K562 (cell line): Measurements from ENCODE around the gene GPAT3. TPM values are rescaled to one million over a fixed set of nuclear protein-coding genes. Genes with fewer than 3 reads are reported as not detected.

ENCODE experiments used
- BRCA1 ChIP-seq, 2 experiments: fragments of 450-650 bp in 1 of 2; sonication (generic) in 1 of 2; formaldehyde crosslinking in 1 of 2; IDR thresholded peaks; 2 replicates each; pipeline versions ENCODE4 v1.5.0 to v1.6.1; 2017 to 2020; ENCODE audit warnings: mild to moderate bottlenecking in 1 of 2, missing genetic modification reagents in 1 of 2
- CBX5 ChIP-seq: IDR thresholded peaks from 2 replicates; pipeline ENCODE4 v1.6.1; 2014; ENCODE audit warnings: low read depth, borderline replicate concordance
- CREBBP ChIP-seq: IDR thresholded peaks from one replicate; pipeline ENCODE4 v1.6.1; 2012; ENCODE audit warnings: low read depth, mild to moderate bottlenecking, control low read depth, inconsistent platforms, low read length
- DMBX1 ChIP-seq: fragments of 250-450 bp; sonication (Bioruptor Pico); IDR thresholded peaks from 2 replicates; pipeline ENCODE4 v1.8.0; 2022; ENCODE audit warnings: inconsistent platforms, mild to moderate bottlenecking, moderate library complexity, borderline replicate concordance
- DPF2 ChIP-seq: fragments of 450-650 bp; IDR thresholded peaks from 2 replicates; pipeline ENCODE4 v1.6.1; 2016
- E2F3 ChIP-seq: fragments of 250-450 bp; sonication (Bioruptor Pico); IDR thresholded peaks from 2 replicates; pipeline ENCODE4 v1.4.0; 2020; ENCODE audit warnings: mild to moderate bottlenecking
- FOXK1 ChIP-seq: sonication (generic); formaldehyde crosslinking; IDR thresholded peaks from 2 replicates; pipeline ENCODE4 v1.8.0; 2022; ENCODE audit warnings: missing genetic modification reagents, mild to moderate bottlenecking, borderline replicate concordance
- FOXP1 ChIP-seq: sonication (generic); formaldehyde crosslinking; IDR thresholded peaks from 2 replicates; pipeline ENCODE4 v1.8.0; 2022; ENCODE audit warnings: mild to moderate bottlenecking, missing genetic modification reagents
- HDGF ChIP-seq: fragments of 450-650 bp; IDR thresholded peaks from 2 replicates; pipeline ENCODE4 v1.6.1; 2016
- HEY1 ChIP-seq: fragments of 250-450 bp; sonication (Bioruptor Pico); IDR thresholded peaks from 2 replicates; pipeline ENCODE4 v1.5.0; 2020; ENCODE audit warnings: mild to moderate bottlenecking, moderate library complexity, borderline replicate concordance
- HINFP ChIP-seq: fragments of 450-650 bp; conservative IDR thresholded peaks from 2 replicates; pipeline ENCODE4 v1.6.1; 2016; ENCODE audit warnings: missing genetic modification characterization, low read depth, mild to moderate bottlenecking, control low read depth, missing compliant biosample characterization
- KDM2B ChIP-seq: fragments of 250-450 bp; sonication (Bioruptor Pico); IDR thresholded peaks from 2 replicates; pipeline ENCODE4 v1.8.0; 2021; ENCODE audit warnings: mild to moderate bottlenecking, moderate library complexity
- LARP7 ChIP-seq: fragments of 450-650 bp; IDR thresholded peaks from 2 replicates; pipeline ENCODE4 v1.6.1; 2016
- LEF1 ChIP-seq: fragments of 450-650 bp; IDR thresholded peaks from 2 replicates; pipeline ENCODE4 v1.6.1; 2016; ENCODE audit warnings: mild to moderate bottlenecking
- MECOM ChIP-seq: fragments of 250-450 bp; sonication (Bioruptor Pico); IDR thresholded peaks from 2 replicates; pipeline ENCODE4 v1.8.0; 2022; ENCODE audit warnings: inconsistent platforms
- MTA3 ChIP-seq: fragments of 450-650 bp; formaldehyde crosslinking; IDR thresholded peaks from 2 replicates; pipeline ENCODE4 v1.6.1; 2017; ENCODE audit warnings: mild to moderate bottlenecking, borderline replicate concordance
- NFATC3 ChIP-seq: fragments of 450-650 bp; IDR thresholded peaks from 2 replicates; pipeline ENCODE4 v1.6.1; 2017; ENCODE audit warnings: mild to moderate bottlenecking
- NFXL1 ChIP-seq: fragments of 450-650 bp; formaldehyde crosslinking; IDR thresholded peaks from 2 replicates; pipeline ENCODE4 v1.4.0; 2021; ENCODE audit warnings: mild to moderate bottlenecking
- RBM17 ChIP-seq: fragments of 200-400 bp; formaldehyde crosslinking; IDR thresholded peaks from 2 replicates; pipeline ENCODE4 v1.6.1; 2017; ENCODE audit warnings: low read depth, mild to moderate bottlenecking, low read length, borderline replicate concordance
- RBM25 ChIP-seq: fragments of 200-400 bp; formaldehyde crosslinking; IDR thresholded peaks from 2 replicates; pipeline ENCODE4 v1.6.1; 2018; ENCODE audit warnings: low read length, low read depth, moderate library complexity; ENCODE audit not compliant: severe bottlenecking
- SMAD2 ChIP-seq: fragments of 150-350 bp; IDR thresholded peaks from 2 replicates; pipeline ENCODE4 v1.6.1; 2014; ENCODE audit warnings: low read depth, mild to moderate bottlenecking, low read length
- SREBF2 ChIP-seq: sonication (generic); formaldehyde crosslinking; IDR thresholded peaks from 2 replicates; pipeline ENCODE4 v1.4.0; 2020; ENCODE audit warnings: mild to moderate bottlenecking, missing genetic modification reagents
- TAF7 ChIP-seq: fragments of 450-650 bp; IDR thresholded peaks from 2 replicates; pipeline ENCODE4 v1.6.1; 2016; ENCODE audit warnings: missing genetic modification characterization, missing compliant biosample characterization
- TCF3 ChIP-seq: sonication (generic); formaldehyde crosslinking; IDR thresholded peaks from 2 replicates; pipeline ENCODE4 v1.4.0; 2020; ENCODE audit warnings: mild to moderate bottlenecking, missing genetic modification reagents
- TEAD4 ChIP-seq, 2 experiments: sonication (generic) in 1 of 2; formaldehyde crosslinking in 1 of 2; IDR thresholded peaks; 2 replicates each; pipeline versions ENCODE4 v1.6.1 to v1.8.0; 2012 to 2022; ENCODE audit warnings: borderline replicate concordance in 1 of 2, inconsistent platforms in 1 of 2, low read length in 1 of 2, mild to moderate bottlenecking in 1 of 2, missing genetic modification reagents in 1 of 2
- ZBED1 ChIP-seq: IDR thresholded peaks from 2 replicates; pipeline ENCODE4 v1.6.1; 2014
- ZBTB5 ChIP-seq: fragments of 450-650 bp; IDR thresholded peaks from 2 replicates; pipeline ENCODE4 v1.6.1; 2017; ENCODE audit warnings: antibody characterized with exemption
- ZNF197 ChIP-seq: fragments of 200-800 bp; sonication (Bioruptor generic); IDR thresholded peaks from 2 replicates; pipeline ENCODE4 v1.6.1; 2016; ENCODE audit warnings: low read depth, missing genetic modification characterization, missing compliant biosample characterization
- ZNF239 ChIP-seq: fragments of 250-450 bp; sonication (Bioruptor Pico); IDR thresholded peaks from 2 replicates; pipeline ENCODE4 v1.4.0; 2020; ENCODE audit warnings: mild to moderate bottlenecking
- polyA plus RNA-seq, 8 experiments: library from polyadenylated mRNA; depleted of rRNA in 4 of 8; stranded (reverse) in 5 of 8; unstranded in 3 of 8; fragments of >200 nt; fragmentation: Nextera tagmentation in 2 of 8; fragmentation: Illumina TruSeq in 1 of 8; extraction: Ambion mirVana in 2 of 8; extraction: Trizol in 1 of 8; gene quantifications; 2 replicates each; pipeline versions ENCODE4 v1.2.1 to v1.2.3, GENCODE V29; 2011 to 2014; ENCODE audit warnings: inconsistent platforms in 1 of 8, missing spikeins in 1 of 8
- total RNA-seq, 7 experiments: library from RNA; depleted of rRNA in 6 of 7; stranded (reverse); fragments of >200 nt in 6 of 7; fragmentation: Illumina TruSeq in 2 of 7; extraction: Trizol in 2 of 7; gene quantifications; 2 replicates each; pipeline versions ENCODE4 v1.2.1 to v1.2.3, GENCODE V29; 2011 to 2021; ENCODE audit warnings: low replicate concordance in 1 of 7

Gene GPAT3
- total and polyA plus RNA-seq, 9 of the 15 experiments (the other 6 are each of a cell fraction or from before 2014, with no cell fraction given), result 4.1 to 16.1 (median 13.1) TPM

DNA sequence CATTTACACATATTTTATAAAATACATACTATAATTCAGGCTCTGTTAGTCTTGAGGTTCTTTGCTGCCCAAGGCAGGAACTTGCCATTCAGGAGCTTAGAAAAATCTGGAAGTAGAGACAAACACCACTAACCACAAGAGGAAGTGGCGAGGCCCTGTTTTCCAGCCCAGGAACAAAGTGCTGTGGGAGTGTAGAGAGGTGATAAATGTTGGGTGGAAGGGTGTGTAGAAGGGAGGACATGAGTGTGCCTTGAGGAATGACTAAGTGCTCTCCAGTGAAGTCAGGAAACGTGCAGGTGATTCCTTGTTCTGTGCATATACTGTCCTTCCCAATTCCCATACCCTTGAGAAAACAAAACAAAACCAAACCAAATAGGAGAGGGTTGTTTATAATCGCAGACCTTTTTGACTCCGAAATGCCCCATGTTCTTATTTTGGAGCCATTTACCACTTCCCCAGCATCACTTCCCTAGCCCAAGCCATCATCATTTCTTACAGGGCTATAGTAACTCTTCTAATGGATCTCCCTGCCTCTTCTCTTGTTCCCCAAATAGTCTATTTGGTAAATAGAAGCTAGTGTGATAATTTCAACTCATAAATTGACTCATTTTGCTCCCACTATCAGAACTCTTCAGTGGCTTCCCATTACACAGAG, 83.2 kb downstream of the GPAT3 start (continued):
- peak; percentile 77; the same call in 1 of the 2 replicates for TF ChIP-seq TEAD4 (IDR thresholded peaks at IDR 0.05; ENCODE audit: low read length)
- TF ChIP-seq TEAD4 (CRISPR knock-in tag; IDR thresholded peaks at IDR 0.05; ENCODE audit: borderline replicate concordance), result no peak
- TF ChIP-seq HEY1 (CRISPR knock-in tag), result no peak
- TF ChIP-seq ZNF197 (CRISPR knock-in tag), result no peak
- TF ChIP-seq LARP7, result no peak
- no peak for TF ChIP-seq HINFP (tag)
- no peak for TF ChIP-seq DMBX1 (CRISPR knock-in tag)
- TF ChIP-seq ZNF239, result no peak
- TF ChIP-seq DPF2, result peak; percentile 50; the same call in 1 of the 2 replicates
- no peak for TF ChIP-seq ZBTB5
- TF ChIP-seq E2F3 (CRISPR knock-in tag), result no peak
- TF ChIP-seq LEF1, result peak; percentile 28; the same call in 1 of the 2 replicates
- TF ChIP-seq TAF7 (tag), result no peak
- TF ChIP-seq TCF3 (CRISPR knock-in tag), result peak; percentile 85
- TF ChIP-seq FOXK1 (CRISPR knock-in tag), result no peak
- TF ChIP-seq SREBF2, result no peak
- no peak for TF ChIP-seq FOXP1 (CRISPR knock-in tag)
- no peak for TF ChIP-seq BRCA1 (IDR thresholded peaks at IDR 0.05)
- no peak for TF ChIP-seq BRCA1 (CRISPR knock-in tag; IDR thresholded peaks at IDR 0.05)
- TF ChIP-seq CBX5, result no peak
- no peak for TF ChIP-seq MECOM (CRISPR knock-in tag)
- no peak for TF ChIP-seq KDM2B (CRISPR knock-in tag)
- TF ChIP-seq NFXL1 (CRISPR knock-in tag), result no peak
- no peak for TF ChIP-seq SMAD2
- TF ChIP-seq HDGF, result no peak
- peak; percentile 9 for TF ChIP-seq RBM25
- TF ChIP-seq ZBED1, result no peak
- TF ChIP-seq RBM17, result no peak
- TF ChIP-seq CREBBP, result no peak
- TF ChIP-seq NFATC3, result no peak
- no peak for TF ChIP-seq MTA3
